Measurements from ENCODE around the gene NFE2L3.

Gene NFE2L3

DNA sequence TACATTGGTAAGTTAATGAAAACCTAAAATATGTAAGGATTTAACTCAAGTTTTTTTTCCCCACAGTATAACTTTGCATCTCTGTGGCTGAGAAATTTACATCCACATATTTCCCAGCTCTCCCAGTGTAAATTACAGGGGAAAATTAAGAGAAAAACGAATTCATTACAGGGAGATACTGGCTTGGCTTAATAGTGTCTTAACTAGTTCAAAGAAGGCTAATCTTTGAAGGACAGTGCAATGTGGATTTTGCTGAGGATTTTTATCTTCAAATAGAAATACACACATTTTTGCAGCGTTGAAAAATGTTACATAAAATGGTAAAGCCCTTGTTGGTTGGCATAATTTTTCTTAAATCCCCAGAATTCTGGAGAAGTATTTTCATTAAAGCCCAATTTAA, 51.0 kb downstream of the NFE2L3 start:
- ATAC-seq (ENCODE audit: insufficient read depth, low read depth) (no peak), DNase-seq (no peak)
- H3K79me2 ChIP-seq (ENCODE audit: insufficient read depth, low read length): peaks cover 90% of the 10 kb centered on the region
- H3K4me1 ChIP-seq (ENCODE audit: insufficient read depth, low read length): peaks cover 45% of the 10 kb centered on the region
- H3K9ac ChIP-seq (ENCODE audit: low read depth, low read length): peak overlapping the region; percentile 84
- no peaks in the 10 kb centered on the region for H3K9me3 ChIP-seq (ENCODE audit: insufficient read depth, low read length, severe bottlenecking)
- peaks cover 71% of the 10 kb centered on the region for H4K20me1 ChIP-seq (ENCODE audit: insufficient read depth, low read length)
- H3K27me3 ChIP-seq (ENCODE audit: insufficient read depth, low read length, poor library complexity): no peaks in the 10 kb centered on the region
- TF ChIP-seq, protein P1, sequence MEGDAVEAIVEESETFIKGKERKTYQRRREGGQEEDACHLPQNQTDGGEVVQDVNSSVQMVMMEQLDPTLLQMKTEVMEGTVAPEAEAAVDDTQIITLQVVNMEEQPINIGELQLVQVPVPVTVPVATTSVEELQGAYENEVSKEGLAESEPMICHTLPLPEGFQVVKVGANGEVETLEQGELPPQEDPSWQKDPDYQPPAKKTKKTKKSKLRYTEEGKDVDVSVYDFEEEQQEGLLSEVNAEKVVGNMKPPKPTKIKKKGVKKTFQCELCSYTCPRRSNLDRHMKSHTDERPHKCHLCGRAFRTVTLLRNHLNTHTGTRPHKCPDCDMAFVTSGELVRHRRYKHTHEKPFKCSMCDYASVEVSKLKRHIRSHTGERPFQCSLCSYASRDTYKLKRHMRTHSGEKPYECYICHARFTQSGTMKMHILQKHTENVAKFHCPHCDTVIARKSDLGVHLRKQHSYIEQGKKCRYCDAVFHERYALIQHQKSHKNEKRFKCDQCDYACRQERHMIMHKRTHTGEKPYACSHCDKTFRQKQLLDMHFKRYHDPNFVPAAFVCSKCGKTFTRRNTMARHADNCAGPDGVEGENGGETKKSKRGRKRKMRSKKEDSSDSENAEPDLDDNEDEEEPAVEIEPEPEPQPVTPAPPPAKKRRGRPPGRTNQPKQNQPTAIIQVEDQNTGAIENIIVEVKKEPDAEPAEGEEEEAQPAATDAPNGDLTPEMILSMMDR (IDR thresholded peaks at IDR 0.05; ENCODE audit: borderline replicate concordance, extremely low read depth, low read length, poor library complexity, severe bottlenecking): no peak
- no peak for TF ChIP-seq EZH2 (IDR thresholded peaks at IDR 0.05; ENCODE audit: borderline replicate concordance, low read depth, low read length, severe bottlenecking)
- H3K4me2 ChIP-seq (ENCODE audit: insufficient read depth, low read length): peak overlapping the region; percentile 72
- no peak overlapping the region for H2AFZ ChIP-seq (ENCODE audit: low read depth, low read length)
- H3K4me3 ChIP-seq (ENCODE audit: low read depth in 1 of 2, low read length in 2 of 2): peak overlapping the region; percentile 48 to 63
- peak overlapping the region; percentile 98 for H3K27ac ChIP-seq (ENCODE audit: low read length)
- peaks cover 77% of the 10 kb centered on the region for H3K36me3 ChIP-seq (ENCODE audit: insufficient read depth, low read length)

DNA sequence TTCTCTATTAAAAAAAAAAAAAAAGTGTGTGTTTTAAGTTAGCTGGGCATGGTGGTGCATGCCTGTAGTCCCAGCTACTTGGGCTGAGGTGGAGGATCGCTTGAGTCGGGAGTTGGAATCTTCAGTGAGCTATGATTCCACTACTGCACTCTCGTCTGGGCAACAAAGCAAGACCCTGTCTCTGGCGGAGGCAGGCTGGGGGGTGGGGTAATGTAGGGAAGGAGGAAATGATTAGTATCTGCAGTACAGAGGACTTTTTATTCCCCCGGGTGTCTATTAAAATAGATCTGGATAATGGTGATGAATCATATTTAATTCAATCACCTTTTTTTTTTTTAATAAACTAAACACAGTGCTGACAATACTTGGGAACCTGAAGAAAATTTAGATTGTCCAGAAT, 56.0 kb downstream of the NFE2L3 start:
- TF ChIP-seq, protein P1 (IDR thresholded peaks at IDR 0.05; ENCODE audit: borderline replicate concordance, extremely low read depth, low read length, poor library complexity, severe bottlenecking): no peak
- TF ChIP-seq EZH2 (IDR thresholded peaks at IDR 0.05; ENCODE audit: borderline replicate concordance, low read depth, low read length, severe bottlenecking): no peak
- Histone ChIP-seq H3K9ac (ENCODE audit: low read depth, low read length) (no peak overlapping the region), H3K27me3 (ENCODE audit: insufficient read depth, low read length, poor library complexity) (no peaks in the 10 kb centered on the region), H3K9me3 (ENCODE audit: insufficient read depth, low read length, severe bottlenecking) (no peaks in the 10 kb centered on the region), H3K27ac (ENCODE audit: low read length) (no peak overlapping the region), H3K36me3 (ENCODE audit: insufficient read depth, low read length) (peaks cover 95% of the 10 kb centered on the region), H3K4me2 (ENCODE audit: insufficient read depth, low read length) (peak overlapping the region; percentile 72; the same call in 1 of the 2 replicates), H3K4me3 (ENCODE audit: low read depth in 1 of 2, low read length in 2 of 2) (no peak overlapping the region), H2AFZ (ENCODE audit: low read depth, low read length) (no peak overlapping the region), H4K20me1 (ENCODE audit: insufficient read depth, low read length) (peaks cover 76% of the 10 kb centered on the region), H3K79me2 (ENCODE audit: insufficient read depth, low read length) (peaks cover 83% of the 10 kb centered on the region), H3K4me1 (ENCODE audit: insufficient read depth, low read length) (peaks cover 53% of the 10 kb centered on the region)
- no peak for ATAC-seq (ENCODE audit: insufficient read depth, low read depth)
- no peak for DNase-seq

DNA sequence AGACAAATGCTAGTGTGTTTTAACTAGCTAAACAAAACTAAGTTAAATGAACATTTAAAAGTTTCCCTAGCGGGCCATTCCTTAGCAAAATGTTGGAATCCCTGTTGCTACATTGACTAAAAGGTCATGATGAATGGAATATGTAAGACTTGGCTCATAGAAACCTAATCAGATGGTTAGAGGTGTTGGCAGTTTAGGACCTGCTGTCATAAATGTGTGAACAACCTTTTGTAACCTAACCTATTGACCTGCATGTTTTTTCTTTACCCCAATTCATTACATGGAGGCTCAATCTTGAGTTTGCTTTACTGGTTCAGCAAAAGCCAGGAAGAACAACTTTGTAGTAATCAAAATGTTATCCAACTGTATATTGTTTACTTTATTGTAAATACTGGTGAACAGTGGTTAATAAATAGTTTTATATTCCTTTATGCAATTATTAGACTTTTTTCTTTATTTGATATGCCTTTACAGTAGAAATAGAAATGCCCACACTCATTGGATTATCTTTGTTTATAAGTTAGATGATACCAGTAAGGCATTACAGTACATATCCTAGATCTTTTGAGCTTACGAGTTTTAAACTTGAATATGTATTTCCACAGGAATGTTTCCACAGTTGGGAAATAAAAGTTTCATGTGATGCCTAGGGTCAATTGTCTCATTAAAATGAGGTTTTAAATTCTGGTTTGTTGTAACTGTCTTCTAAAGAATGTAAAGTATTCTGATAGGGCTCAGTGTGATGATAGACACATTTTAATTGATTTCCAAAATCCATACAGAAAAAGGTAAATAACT, 61.1 kb downstream of the NFE2L3 start:
- Histone ChIP-seq H3K79me2 (ENCODE audit: insufficient read depth, low read length) (peaks cover 33% of the 10 kb centered on the region), H4K20me1 (ENCODE audit: insufficient read depth, low read length) (peaks cover 26% of the 10 kb centered on the region; the same call in 1 of the 2 replicates), H3K36me3 (ENCODE audit: insufficient read depth, low read length) (peaks cover 49% of the 10 kb centered on the region), H3K4me1 (ENCODE audit: insufficient read depth, low read length) (peaks cover 9% of the 10 kb centered on the region; the same call in 1 of the 2 replicates), H3K4me2 (ENCODE audit: insufficient read depth, low read length) (no peak overlapping the region), H2AFZ (ENCODE audit: low read depth, low read length) (no peak overlapping the region), H3K9me3 (ENCODE audit: insufficient read depth, low read length, severe bottlenecking) (no peaks in the 10 kb centered on the region), H3K9ac (ENCODE audit: low read depth, low read length) (no peak overlapping the region), H3K27me3 (ENCODE audit: insufficient read depth, low read length, poor library complexity) (no peaks in the 10 kb centered on the region), H3K4me3 (ENCODE audit: low read depth in 1 of 2, low read length in 2 of 2) (no peak overlapping the region), H3K27ac (ENCODE audit: low read length) (no peak overlapping the region)
- TF ChIP-seq, protein P1 (IDR thresholded peaks at IDR 0.05; ENCODE audit: borderline replicate concordance, extremely low read depth, low read length, poor library complexity, severe bottlenecking): no peak
- TF ChIP-seq EZH2 (IDR thresholded peaks at IDR 0.05; ENCODE audit: borderline replicate concordance, low read depth, low read length, severe bottlenecking): no peak
- no peak for ATAC-seq (ENCODE audit: insufficient read depth, low read depth)
- DNase-seq: no peak

All from DND-41 (cell line).